GM18502 (cell line): Measurements from ENCODE around the gene ADORA1.

Source experiments
- ATAC-seq: cut with Tn5 transposase; IDR thresholded peaks from one replicate; pipeline ENCODE4 v1.9.1; 2021; ENCODE audit warnings: mild to moderate bottlenecking; ENCODE audit not compliant: unreplicated experiment, poor library complexity

Gene ADORA1

DNA sequence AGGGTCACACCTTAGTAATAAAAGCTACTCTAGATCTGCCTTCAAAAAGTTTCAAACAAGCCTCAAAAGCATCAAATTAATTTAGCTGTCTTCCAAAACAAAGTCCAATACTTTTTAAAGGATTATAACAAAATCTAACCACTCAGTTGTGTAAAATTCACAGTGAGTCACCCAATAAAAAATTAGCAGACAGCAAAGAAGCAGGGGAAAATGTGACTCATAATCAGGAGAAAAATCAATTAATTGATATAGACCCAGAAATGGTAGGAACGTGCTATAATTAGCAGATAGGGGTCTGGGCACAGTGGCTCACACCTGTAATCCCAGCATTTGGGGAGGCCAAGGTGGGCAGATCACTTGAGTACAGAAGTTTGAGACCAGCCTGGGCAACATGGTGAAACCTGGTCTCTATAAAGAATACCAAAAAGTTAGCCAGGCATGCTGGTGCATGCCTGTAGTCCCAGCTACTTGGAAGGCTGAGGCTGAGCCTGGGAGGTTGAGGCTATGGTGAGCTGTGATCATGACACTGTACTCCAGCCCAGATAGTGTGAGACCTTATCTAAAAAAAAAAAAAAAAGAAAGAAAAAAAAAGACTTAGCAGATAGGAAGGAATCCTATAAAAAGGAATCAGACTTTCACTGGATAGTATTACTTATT lies 33.6 kb upstream of the ADORA1 start:
- ATAC-seq: no peak

DNA sequence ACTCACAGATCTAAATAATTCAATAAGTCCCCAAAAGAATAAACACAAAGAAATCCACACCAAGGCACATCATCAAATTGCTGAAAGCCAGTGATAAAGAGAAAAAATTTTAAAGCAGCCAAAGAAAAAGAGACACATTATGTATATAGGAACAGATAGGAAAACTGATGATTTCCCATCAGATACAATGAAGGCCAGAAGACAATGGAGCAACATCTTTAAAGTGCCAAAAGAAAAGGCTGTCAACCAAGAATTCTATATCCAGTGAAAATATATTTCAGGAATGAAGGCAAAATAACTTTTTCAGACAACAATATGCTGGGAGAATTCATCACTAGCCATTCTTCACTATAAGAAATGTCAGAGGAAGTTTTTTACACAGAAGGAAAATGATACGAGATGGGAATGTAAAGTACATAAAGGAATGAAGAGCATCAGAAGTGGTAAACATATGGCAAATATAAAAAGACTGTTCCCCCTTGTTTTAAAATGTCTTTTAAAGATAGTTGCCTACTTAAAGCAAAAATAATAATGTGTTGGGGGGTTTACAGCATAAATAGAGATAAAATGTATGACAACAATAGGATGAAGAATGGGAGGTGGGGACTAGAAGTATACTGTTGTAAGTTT lies 32.4 kb upstream of the ADORA1 start:
- ATAC-seq: no peak

DNA sequence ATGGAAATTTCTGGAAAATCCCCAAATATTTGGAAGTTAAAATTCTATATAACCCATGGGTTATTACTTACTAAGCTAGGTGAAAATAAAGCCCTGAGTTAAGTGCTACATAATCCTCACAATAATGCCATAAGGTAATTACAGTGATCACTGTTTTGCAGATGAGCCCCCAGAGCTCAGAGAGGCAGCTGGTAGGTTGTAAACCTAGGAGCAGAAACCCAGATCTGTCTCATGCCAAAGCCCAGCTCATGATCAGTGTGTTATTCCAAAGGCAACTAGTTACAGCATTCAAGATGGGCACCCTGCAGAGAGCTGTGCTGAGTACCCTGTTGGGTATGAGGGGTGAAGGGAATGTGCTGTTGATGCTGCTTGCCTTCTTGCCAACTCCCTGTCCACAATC lies 31.0 kb upstream of the ADORA1 start:
- no peak for ATAC-seq

GRCh38 chr1:203097001-203097400 lies 30.5 kb upstream of the ADORA1 start:
- no peak for ATAC-seq

- no peak for ATAC-seq
Measured at GRCh38 chr1:203098445-203098844, 29.1 kb upstream of the ADORA1 start.

DNA sequence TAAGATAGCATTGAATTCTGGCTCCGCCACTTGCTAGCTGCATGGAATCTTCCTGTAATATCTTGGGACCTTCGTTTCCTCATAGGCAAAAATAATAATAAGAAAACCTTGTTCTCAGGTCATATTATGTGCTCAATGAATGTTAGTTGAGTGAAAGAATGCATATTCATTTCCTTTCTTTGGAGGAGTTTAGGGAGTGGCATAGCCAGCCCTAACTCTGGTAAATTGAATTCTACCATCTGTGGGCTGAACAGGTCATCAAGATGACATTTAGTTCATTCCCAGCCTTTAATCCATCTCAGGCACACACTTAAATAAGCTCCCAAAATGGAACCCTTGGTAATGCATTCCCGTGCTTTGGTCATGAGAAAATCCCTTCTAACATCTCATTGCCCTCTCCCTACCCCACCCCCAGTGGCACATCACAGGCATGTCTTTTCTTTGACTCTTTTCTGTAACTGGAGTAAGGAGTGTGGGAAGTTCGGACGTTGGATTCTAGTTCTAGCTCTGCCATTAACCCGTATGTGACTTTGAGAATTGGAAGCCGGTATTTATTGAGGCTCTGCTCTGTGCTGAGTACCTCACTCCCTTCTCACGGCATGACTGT lies 28.5 kb upstream of the ADORA1 start:
- no peak for ATAC-seq

DNA sequence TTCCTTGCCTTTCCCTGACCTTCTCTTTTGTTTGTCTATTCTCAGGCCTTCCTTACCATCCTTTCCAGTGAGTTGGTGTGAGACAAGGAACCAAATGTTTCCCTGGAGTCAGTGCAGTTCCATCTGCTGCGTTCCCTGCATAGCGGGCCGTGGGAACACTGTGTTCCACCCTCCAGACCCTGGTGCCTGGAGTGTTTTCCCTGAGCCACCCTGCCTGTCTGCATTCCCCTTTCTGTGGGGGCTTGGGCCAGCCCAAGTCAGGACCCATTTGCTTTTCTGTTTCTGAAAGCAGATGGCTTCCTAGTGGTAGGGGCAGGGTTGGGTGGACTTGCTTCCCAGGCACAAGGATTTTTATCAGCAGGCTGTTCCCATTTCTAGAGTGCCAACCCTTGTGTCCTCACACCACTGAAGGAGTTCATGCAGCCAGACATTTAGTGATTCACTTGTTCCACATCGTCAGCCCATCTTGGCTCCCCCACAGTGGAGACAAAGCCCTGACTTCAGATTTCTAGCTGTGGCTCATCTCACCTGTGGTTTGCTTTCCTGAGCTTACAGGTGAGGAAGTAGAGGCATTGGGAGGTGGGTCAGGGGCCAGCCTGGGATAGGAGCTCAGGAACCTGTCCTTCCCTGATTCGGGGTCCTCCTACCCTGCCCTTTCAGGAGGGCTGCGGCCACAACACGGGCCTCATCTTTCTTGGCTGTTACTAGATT lies 27.6 kb upstream of the ADORA1 start:
- no peak for ATAC-seq

GRCh38 chr1:203100516-203100869 lies 27.0 kb upstream of the ADORA1 start:
- no peak for ATAC-seq

- no peak for ATAC-seq
Measured at GRCh38 chr1:203101813-203102634, 25.5 kb upstream of the ADORA1 start.

GRCh38 chr1:203103216-203103615 lies 24.3 kb upstream of the ADORA1 start:
- ATAC-seq: no peak

DNA sequence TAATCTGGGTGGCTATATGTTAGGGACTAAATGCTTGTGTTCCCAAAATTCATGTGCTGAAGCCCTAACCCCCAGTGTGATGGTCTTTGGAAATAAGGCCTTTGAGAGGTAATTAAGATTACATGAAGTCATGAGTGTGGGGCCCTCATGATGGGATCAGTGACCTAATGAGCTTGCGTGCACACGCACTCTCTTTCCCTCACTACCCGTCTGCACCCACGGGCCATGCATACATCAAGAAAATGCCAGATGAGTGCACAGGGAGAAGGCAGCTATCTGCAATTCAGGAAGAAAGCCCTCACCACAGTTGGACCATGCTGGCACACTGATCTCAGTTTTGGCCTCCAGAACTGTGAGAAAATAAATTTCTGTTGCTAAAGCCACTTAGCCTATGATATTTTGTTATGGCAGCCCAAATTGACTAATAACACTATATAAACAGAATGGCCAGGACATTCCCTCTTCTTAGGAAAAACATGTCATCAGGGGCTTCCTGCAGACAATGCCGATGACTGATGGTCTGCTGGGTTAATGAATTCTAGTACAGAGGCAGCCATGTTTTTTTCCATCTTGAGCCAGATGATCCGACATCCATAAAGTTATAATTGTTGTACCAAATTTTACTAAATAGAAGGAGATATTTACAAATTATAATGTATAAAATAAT lies 23.6 kb upstream of the ADORA1 start:
- ATAC-seq: no peak

GRCh38 chr1:203104789-203105390 lies 22.6 kb upstream of the ADORA1 start:
- no peak for ATAC-seq

DNA sequence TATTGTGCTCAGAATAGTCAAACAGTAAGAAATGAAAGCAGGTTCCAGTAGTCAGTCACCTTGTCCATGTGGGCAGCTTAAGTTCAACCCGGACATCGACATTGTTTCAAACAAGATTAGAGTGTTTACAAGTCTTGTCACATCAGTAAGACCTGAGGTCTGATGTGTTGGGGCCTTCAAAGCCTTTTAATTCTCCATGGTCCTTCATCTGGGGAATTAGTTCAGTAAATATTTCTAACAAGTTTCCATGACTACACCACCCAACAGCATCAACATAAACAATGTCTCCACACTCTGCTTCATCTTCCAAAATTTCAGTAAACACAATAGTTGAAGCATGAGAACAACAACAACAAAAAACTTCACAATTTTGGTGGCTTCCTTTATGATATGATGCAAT lies 15.1 kb upstream of the ADORA1 start:
- ATAC-seq: no peak

DNA sequence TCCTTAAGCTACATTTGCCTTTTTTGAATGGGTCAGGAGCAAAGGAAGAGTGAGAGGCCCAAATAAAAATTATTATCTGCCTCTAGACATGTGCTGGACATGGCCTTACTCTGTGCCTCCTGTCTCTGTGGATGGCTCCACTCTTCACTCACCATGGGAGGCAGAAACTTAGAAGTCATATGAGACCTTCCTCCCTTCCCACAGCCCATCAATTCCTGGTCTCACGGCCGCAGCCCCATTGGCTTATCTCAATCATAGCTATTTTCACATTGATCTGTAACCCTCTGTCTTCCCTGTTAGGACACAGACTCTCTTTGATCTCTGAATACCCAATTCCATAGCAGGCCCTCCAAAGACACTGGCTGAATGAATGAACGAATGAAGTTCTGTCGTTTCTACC lies 14.2 kb upstream of the ADORA1 start:
- no peak for ATAC-seq

DNA sequence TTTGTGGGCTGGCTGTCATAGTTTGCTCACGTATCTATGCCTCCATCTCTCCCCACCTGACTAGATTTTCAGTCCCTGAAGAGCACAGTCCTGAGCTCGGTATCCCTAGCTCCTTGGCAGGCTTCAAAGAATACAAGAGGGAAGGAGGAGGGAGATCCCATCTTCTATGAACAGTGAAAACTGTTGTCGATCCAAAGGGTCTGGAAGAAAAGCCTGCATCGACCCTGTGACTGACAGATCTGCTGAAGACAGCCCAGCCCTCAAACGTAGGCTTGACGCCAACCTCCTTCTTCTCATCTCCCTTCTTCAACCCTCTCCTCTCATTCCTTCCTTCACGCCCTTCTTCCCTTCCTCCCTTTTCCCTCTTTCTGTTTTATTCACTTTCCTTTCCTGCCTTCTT lies 13.3 kb upstream of the ADORA1 start:
- ATAC-seq: no peak

- ATAC-seq: no peak
Measured at GRCh38 chr1:203116091-203116820, 11.3 kb upstream of the ADORA1 start.

DNA sequence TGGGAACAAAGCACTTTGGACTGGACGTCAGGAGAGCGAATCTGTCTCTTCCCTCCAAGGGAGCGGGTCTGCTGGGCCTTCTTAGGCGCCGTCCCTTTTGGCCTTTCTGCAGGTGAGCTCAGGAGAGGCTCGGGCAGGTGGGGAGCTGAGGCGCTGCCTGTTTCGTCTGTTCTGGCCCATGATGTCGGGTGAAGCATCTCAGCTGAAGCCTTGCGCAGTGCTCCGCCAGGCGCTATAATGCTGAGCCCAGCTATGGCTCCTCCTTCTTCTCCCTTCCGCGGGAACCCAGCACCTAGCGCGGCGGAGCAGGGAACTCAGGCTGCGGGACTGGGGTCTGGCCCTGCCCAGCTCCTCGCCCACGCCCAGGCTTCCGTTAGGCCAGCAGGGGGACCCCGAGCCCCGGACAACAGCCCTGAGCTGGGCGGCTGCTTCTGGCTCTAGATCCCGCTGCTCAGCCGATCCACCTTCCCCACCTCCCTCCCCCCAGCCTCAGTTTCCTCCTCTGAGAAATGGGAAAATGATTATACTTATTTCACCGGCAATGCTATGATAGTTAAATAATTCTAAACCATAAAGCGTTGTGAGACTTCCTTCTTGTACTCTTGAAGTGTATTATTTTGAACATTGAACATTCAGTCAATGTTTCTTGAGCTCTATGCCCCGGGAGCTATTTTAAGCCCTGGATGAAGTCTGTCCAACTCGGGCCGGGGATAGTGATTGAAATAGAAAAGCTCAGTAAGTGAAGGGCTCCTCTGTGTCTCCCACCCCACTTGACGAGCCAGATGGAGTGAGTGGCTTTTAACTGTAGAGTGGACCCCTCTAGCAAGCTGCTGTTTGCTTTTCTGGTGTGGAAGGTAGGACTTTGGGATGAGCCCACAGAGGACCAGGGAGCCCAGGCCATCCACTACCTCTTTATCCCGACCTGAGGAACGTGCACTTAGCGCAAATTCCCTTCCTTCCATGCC lies 9.6 kb upstream of the ADORA1 start:
- ATAC-seq: no peak
